Measurements from ENCODE around the gene PIGH.
"Not testable (repeated sequence)": the region's sequence is repeated elsewhere in the genome, so short reads cannot be mapped to it uniquely, and the experiment has no call there.

The PIGH gene

GRCh38 chr14:67547224-67547780 is 52.8 kb downstream of the PIGH start:
- DNase-seq = no peak

GRCh38 chr14:67544590-67544989 is 55.5 kb downstream of the PIGH start:
- DNase-seq = no peak

- DNase-seq = not testable (repeated sequence)
Measured at GRCh38 chr14:67542620-67543019, 57.4 kb downstream of the PIGH start.

GRCh38 chr14:67541448-67542387 is 58.4 kb downstream of the PIGH start:
- no peak for DNase-seq
